ENCODE data around the gene SNTA1.

GRCh38 chr20:33443512-33444239 is at the start of gene SNTA1:
- TF ChIP-seq CTCF (IDR thresholded peaks at IDR 0.05; ENCODE audit: low read length) (no peak), EZH2 (IDR thresholded peaks at IDR 0.05; ENCODE audit: borderline replicate concordance, low read length) (no peak)
